Tibial artery (tissue), 4 donors: ENCODE data around the gene BEST1.
"Not testable (repeated sequence)": the region's sequence is repeated elsewhere in the genome, so short reads cannot be mapped to it uniquely, and the experiment has no call there.

Experiments
- DNase-seq, 2 donors: peaks; one replicate each; pipeline ENCODE4 v3.0.0-alpha.2; 2019
- H3K27ac ChIP-seq, 2 donors: fragments of 200-600 bp; sonication (generic) in 1 of 2; 1 replicate in 1 of 2; 2 replicates in 1 of 2; pipeline ENCODE4 v1.5.1; 2018 to 2019; ENCODE audit warnings: mild to moderate bottlenecking in 1 of 2
- H3K27me3 ChIP-seq, 2 donors: fragments of 200-600 bp; sonication (generic) in 1 of 2; one replicate each; pipeline versions ENCODE4 v1.5.1 to v1.6.0; 2016 to 2019
- H3K36me3 ChIP-seq, 3 donors: fragments of 200-600 bp; sonication (generic) in 2 of 3; one replicate each; pipeline ENCODE4 v1.5.1; 2016 to 2019; ENCODE audit warnings: mild to moderate bottlenecking in 2 of 3
- H3K4me1 ChIP-seq, 4 donors: fragments of 200-600 bp; sonication (generic) in 2 of 4; 1 replicate in 3 of 4; 2 replicates in 1 of 4; pipeline ENCODE4 v1.5.1; 2016 to 2019
- H3K4me3 ChIP-seq, 2 donors: fragments of 200-600 bp; sonication (generic) in 1 of 2; 1 replicate in 1 of 2; 2 replicates in 1 of 2; pipeline ENCODE4 v1.5.1; 2018 to 2019; ENCODE audit warnings: mild to moderate bottlenecking in 2 of 2
- H3K9me3 ChIP-seq, 3 donors: fragments of 200-600 bp; sonication (generic) in 1 of 3; one replicate each; pipeline ENCODE4 v1.5.1; 2016 to 2019
- CTCF ChIP-seq, 2 experiments: fragments of 200-600 bp in 1 of 2; fragments of 450-650 bp in 1 of 2; IDR thresholded peaks; one replicate each; pipeline ENCODE4 v1.5.1; 2017 to 2019; ENCODE audit warnings: antibody characterized with exemption in 2 of 2, mild to moderate bottlenecking in 1 of 2, moderate library complexity in 1 of 2
- intact Hi-C: fragments of 100-400 bp; cut with DNase I; formaldehyde crosslinking; loops from one replicate; pipeline ENCODE4 v1.15.0; 2023; ENCODE audit warnings: low total_unique reads

Gene BEST1

GRCh38 chr11:61996933-61997332 is 46.8 kb downstream of the BEST1 start:
- Histone ChIP-seq H3K36me3 (no peaks in the 10 kb centered on the region), H3K4me1 (no peaks in the 10 kb centered on the region), H3K9me3 (peaks cover 0 to 3% (median 0%) of the 10 kb centered on the region in 3 donors), H3K4me3 (no peak overlapping the region), H3K27ac (no peak overlapping the region), H3K27me3 (no peaks in the 10 kb centered on the region)
- TF ChIP-seq CTCF (IDR thresholded peaks at IDR 0.05), result no peak
- no peak for DNase-seq
- intact Hi-C loops, result no loop called here

DNA sequence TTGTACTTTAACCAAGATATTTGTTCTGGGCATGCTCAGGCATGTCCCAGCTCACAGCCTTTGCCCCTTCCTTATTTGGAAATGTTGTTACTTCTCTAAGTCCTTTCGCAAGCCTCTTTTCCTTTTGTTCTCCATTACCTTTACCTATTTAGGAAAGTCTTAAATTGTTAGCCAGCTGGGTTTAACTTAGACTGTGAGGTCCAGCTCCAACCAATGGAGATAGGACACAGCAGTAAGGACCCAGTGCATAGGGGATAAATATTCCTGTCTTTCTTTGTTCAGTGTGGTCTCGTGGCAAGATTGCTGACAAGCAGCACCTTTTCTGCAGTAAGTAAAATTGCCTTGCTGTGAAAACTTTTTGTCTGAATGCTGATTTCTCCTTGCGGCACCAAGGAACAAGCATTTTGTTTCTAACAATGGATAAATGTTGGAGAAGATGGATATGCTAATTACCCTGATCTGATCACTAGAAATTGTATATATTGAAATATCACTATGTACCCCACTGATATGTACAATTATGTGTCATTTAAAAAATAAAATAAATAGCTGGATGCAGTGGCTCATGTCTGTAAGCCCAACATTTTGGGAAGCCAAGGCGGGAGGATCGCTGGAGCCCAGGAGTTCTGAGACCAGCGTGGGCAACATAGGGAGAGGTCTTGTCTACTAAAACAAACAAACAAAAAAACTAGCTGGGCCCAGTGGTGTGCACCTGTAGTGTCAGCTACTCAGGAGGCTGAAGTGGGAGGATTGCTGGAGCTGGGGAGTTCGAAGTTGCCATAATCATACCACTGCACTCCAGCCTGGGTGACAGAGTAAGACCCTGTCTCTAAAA is 49.2 kb downstream of the BEST1 start:
- no peaks in the 10 kb centered on the region for H3K36me3 ChIP-seq
- no peak overlapping the region for H3K27ac ChIP-seq
- peaks cover 0 to 2% (median 0%) of the 10 kb centered on the region in 4 donors for H3K4me1 ChIP-seq
- peak in 1 of 2 donors; percentile 12 for DNase-seq
- no peaks in the 10 kb centered on the region for H3K27me3 ChIP-seq
- no peak overlapping the region for H3K4me3 ChIP-seq
- TF ChIP-seq CTCF (IDR thresholded peaks at IDR 0.05), result no peak
- intact Hi-C loops, result no loop called here
- H3K9me3 ChIP-seq, result peaks cover 0 to 3% (median 0%) of the 10 kb centered on the region in 3 donors

DNA sequence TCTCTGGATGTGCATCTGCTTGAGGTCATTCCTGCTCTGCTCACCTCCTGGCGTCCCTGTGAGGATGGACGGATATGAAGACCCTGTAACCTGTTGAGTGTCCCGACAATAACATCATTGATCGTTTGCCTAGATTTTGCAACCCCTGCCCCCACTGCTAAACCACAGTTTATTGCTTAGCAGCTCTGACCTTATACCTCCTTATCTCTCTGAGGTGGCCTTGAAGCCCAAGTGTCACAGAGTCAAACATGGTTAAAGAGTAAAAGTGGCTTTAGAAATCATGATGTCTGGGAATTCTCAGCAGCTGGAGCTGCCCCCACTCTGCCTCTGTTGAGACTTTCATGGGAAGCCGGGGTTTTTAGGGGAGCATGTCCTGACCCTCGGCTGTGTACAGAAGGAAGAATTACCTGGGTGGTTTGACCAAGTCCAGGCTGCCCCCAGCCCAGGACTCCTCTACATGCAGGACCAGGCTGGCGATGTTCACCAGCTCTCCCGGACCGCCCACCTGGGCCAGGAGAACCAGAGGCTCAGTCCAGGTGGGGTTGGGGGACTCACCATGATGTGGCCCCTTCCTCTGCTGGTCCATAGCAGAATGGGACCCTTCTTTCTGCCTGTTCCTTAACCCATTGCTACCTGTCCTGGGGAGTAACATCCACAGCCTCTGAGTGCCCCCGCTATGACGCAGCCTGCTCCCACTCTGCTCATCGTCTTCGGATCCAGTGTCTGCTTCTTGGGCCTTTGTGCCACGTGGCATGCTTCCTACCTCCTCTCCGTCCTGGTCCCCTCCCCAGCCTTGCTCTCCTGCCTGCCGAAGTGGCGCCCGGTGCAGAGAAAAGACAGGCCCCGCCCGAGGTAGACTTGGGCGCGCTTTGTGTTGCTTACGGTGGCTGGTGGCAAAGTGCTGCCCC is 50.6 kb downstream of the BEST1 start:
- no peaks in the 10 kb centered on the region for H3K27me3 ChIP-seq
- H3K4me3 ChIP-seq, result no peak overlapping the region
- no peak for TF ChIP-seq CTCF (IDR thresholded peaks at IDR 0.05)
- peaks cover 0 to 16% (median 9%) of the 10 kb centered on the region in 4 donors for H3K4me1 ChIP-seq
- no peak overlapping the region for H3K27ac ChIP-seq
- intact Hi-C loops, result no loop called here
- peaks cover 0 to 3% (median 0%) of the 10 kb centered on the region in 3 donors for H3K9me3 ChIP-seq
- no peaks in the 10 kb centered on the region for H3K36me3 ChIP-seq
- DNase-seq, result peak in 1 of 2 donors; percentile 50

DNA sequence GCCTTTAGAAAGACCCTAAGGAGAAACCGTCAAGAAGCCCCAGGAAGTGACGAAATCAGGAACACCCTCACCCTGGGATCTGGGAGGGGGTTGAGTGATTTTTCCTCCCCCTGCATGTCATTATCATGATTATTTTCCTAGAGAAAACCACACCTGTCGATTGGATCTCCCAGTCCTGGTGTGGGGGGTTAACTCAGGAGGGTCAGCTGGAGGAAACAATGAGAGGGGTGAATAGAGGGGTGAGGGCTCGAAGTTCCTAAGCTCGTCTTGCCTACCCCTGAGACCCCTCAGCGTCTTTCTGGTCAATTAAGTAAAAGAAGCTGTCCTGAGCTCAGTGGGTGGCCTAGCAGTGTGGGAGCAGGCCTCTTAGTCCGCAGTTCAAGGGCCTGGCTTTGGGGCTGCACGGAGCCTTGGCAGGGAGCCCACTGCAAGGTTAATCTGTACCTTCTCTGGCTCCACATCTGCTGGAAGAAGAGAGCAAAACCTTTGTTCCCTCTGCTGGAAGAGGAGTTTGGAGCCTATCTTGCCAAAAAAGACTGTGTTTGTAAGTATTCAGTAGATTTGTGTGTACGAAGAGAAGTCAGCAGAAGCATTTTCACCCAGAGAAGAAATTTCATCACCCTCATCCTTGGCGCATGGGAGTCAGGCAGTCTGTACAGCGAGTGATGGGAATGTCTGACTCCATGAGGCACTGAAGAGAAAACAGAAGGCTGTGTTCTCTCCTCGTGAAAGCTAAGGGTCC is 51.5 kb downstream of the BEST1 start:
- H3K27ac ChIP-seq, result no peak overlapping the region
- intact Hi-C loops, result no loop called here

DNA sequence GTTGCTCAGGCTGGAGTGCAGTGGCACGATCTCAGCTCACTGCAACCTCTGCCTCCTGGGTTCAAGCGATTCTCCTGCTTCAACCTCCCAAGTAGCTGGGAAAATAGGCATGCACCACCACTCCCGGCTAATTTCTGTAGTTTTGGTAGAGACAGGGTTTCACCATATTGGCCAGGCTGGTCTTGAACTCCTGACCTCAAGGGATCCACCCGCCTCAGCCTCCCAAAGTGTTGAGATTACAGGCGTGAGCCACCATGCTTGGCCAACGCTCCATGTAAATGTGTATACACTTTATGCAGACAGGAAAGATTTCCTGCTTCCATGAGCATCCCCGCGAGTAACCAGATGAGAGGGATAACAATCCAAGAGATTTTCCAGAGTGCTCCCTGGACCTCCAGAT is 52.1 kb downstream of the BEST1 start:
- H3K4me1 ChIP-seq, result peaks cover 0 to 17% (median 9%) of the 10 kb centered on the region in 4 donors
- H3K9me3 ChIP-seq, H3K27me3 ChIP-seq, H3K4me3 ChIP-seq, H3K27ac ChIP-seq, intact Hi-C loops, H3K36me3 ChIP-seq: not testable (repeated sequence)
- DNase-seq, result peak in 1 of 2 donors; percentile 19

More for the DNA sequence above, 51.5 kb downstream of the BEST1 start:
- no peak for TF ChIP-seq CTCF (IDR thresholded peaks at IDR 0.05)
- H3K36me3 ChIP-seq, result no peaks in the 10 kb centered on the region
- DNase-seq, result peak in 1 of 2 donors; percentile 60
- peaks cover 0 to 17% (median 9%) of the 10 kb centered on the region in 4 donors for H3K4me1 ChIP-seq
- H3K9me3 ChIP-seq, result peaks cover 0 to 3% (median 0%) of the 10 kb centered on the region in 3 donors
- H3K27me3 ChIP-seq, result no peaks in the 10 kb centered on the region
- H3K4me3 ChIP-seq, result no peak overlapping the region
